Measurements from ENCODE around the gene CLBA1. TPM values are rescaled to one million over a fixed set of nuclear protein-coding genes. Genes with fewer than 3 reads are reported as not detected.
A peak's percentile ranks its signal among the peaks of the same experiment; 100 is the strongest.

The CLBA1 gene
- total and polyA plus RNA-seq, 2 experiments from 2014 or later: 7.7 to 10.4 TPM

DNA sequence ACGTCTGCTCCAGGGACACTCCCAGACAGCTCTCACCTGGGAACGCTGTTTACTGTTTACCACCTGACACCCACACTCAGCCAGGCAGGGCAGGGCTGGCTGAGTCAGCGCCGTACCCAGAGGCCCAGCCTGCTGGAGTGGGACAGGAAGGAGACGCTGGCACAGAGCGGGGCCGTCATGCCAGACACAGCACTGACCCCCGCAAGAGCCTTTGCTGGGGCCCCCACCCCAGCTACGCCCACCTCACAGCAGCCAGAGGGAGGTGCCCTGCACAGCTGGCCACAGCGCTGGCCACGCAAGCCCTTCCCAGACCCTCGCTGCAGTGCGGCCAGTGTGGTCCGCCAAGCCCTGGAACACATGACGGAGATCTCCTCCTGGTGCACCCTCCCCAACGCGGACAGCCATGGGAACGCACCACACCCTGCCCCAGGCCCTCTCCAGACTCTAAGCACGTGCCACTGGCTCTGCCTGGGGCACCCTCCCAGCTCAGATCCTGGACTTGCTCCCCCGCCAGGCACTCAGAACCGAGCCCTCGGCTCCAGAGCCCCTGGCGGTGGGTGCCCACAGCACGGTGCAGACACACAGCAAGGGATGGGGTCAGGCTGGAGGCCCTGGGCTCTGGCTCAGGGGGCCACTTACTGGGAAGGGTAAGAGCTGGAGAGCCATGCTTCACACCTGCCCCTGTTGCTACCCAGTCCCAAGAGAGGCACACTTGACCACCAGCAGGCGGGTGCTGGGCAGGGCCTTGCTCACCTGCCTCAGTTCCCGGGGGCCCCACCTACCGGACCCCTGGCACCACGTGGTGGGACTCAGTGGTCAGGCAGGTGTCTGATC lies 13.1 kb upstream of the CLBA1 start:
- TF ChIP-seq EZH2 (IDR thresholded peaks at IDR 0.05; ENCODE audit: insufficient read depth, poor library complexity, severe bottlenecking): no peak
- Histone ChIP-seq H3K9me2 (ENCODE audit: insufficient read depth) (no peaks in the 10 kb centered on the region), H4K20me1 (ENCODE audit: insufficient read depth) (no peaks in the 10 kb centered on the region), H3K9ac (peak overlapping the region; percentile 81), H3K27ac (peak overlapping the region; percentile 94), H3K9me3 (ENCODE audit: low read depth) (no peaks in the 10 kb centered on the region), H3K79me2 (ENCODE audit: insufficient read depth) (0 out of 2 replicates have a peak, but pooled peaks cover 11% of the 10 kb centered on the region), H3K27me3 (replicated peaks; ENCODE audit: insufficient read depth) (no peaks in the 10 kb centered on the region), H3K4me1 (ENCODE audit: insufficient read depth) (peaks cover 51% of the 10 kb centered on the region), H3F3A (ENCODE audit: insufficient read depth) (peaks cover 7% of the 10 kb centered on the region), H3K36me3 (ENCODE audit: low read depth) (no peaks in the 10 kb centered on the region), H3K4me2 (ENCODE audit: unreplicated experiment) (peak overlapping the region; percentile 53), H2AFZ (peak overlapping the region; percentile 51), H3K4me3 (peak overlapping the region; percentile 37; the same call in 1 of the 2 replicates)
- peak; percentile 87 for DNase-seq
- in situ Hi-C loops (cut with MboI): no loop called here
- WGBS, 2 experiments (ENCODE audit: low coverage in 1 of 2, low lambda C conversion rate in 2 of 2, missing lambda C conversion rate in 2 of 2): 7% methylated on average over 25 to 27 of the region's 28 CpGs

DNA sequence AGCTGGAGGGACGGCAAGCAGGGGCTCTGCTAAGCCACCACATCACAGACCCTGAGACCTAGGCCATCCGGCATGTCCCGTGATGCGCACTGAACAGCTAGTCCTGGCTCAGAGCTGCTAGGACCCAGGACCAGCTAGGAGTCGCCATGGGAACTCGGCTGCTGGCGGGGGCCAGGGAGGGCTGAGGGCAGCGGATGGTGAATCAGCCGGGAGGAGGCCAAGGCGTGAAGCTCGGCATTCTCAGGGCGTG lies 12.5 kb upstream of the CLBA1 start:
- Histone ChIP-seq H3K27me3 (replicated peaks; ENCODE audit: insufficient read depth) (no peaks in the 10 kb centered on the region), H2AFZ (peak overlapping the region; percentile 51), H3F3A (ENCODE audit: insufficient read depth) (peaks cover 7% of the 10 kb centered on the region), H3K9me3 (ENCODE audit: low read depth) (no peaks in the 10 kb centered on the region), H3K27ac (peak overlapping the region; percentile 94), H3K79me2 (ENCODE audit: insufficient read depth) (0 out of 2 replicates have a peak, but pooled peaks cover 5% of the 10 kb centered on the region), H3K9me2 (ENCODE audit: insufficient read depth) (no peaks in the 10 kb centered on the region), H3K4me3 (peak overlapping the region; percentile 37; the same call in 1 of the 2 replicates), H3K4me1 (ENCODE audit: insufficient read depth) (peaks cover 49% of the 10 kb centered on the region), H3K36me3 (ENCODE audit: low read depth) (no peaks in the 10 kb centered on the region), H3K9ac (peak overlapping the region; percentile 81), H3K4me2 (ENCODE audit: unreplicated experiment) (peak overlapping the region; percentile 53), H4K20me1 (ENCODE audit: insufficient read depth) (no peaks in the 10 kb centered on the region)
- DNase-seq: peak; percentile 100
- 0 to 1% methylated on average over 11 to 12 of the region's 12 CpGs for WGBS, 2 experiments (ENCODE audit: low coverage in 1 of 2, low lambda C conversion rate in 2 of 2, missing lambda C conversion rate in 2 of 2)
- TF ChIP-seq EZH2phosphoT487 (IDR thresholded peaks at IDR 0.05; ENCODE audit: insufficient read depth, low read depth): no peak
- TF ChIP-seq EZH2 (IDR thresholded peaks at IDR 0.05; ENCODE audit: insufficient read depth, poor library complexity, severe bottlenecking): no peak
- in situ Hi-C loops (cut with MboI): no loop called here

DNA sequence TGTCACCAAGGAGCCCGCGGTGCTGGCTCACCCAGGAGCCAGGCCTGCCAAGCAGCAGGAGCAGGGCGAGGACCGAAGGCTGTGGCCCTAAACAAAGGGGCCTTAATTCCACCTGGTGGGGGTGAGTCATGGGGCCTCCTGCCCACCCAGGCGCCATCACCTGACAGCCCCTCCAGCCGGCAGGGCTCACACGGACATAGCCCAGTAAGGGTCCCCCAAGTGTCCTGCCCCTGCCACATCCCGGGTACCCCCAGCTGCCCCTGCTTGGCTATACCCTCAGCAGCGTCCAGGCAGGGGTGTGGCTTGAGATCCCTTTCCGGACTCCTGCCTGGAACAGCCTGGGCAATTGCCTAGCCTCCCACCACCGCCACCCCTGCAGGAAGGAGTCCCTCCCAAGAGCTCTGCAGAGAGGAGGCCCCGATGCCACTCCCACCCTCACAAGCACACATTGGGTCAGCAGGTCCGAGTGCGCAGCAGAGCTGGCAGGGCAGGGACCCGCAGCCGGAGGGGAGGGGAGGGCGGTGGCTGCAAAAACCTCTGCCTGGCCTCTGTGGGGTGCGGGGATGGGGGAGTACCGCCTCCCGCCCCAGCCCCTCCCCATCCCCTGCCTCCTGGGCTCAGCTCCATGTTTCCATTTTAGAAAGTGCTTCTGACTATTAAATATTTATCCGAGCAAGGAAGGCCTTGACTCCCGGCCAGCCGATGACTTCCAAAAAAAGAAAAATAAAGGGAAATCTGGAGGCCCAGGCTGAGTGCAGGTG lies 12.0 kb upstream of the CLBA1 start:
- WGBS, 2 experiments (ENCODE audit: low coverage in 1 of 2, low lambda C conversion rate in 2 of 2, missing lambda C conversion rate in 2 of 2): 0 to 1% methylated on average over 9 to 20 of the region's 23 CpGs
- H4K20me1 ChIP-seq (ENCODE audit: insufficient read depth): no peaks in the 10 kb centered on the region
- H3K27ac ChIP-seq: peak overlapping the region; percentile 94
- H3K4me3 ChIP-seq: peak overlapping the region; percentile 1; the same call in 1 of the 2 replicates
- TF ChIP-seq EZH2 (IDR thresholded peaks at IDR 0.05; ENCODE audit: insufficient read depth, poor library complexity, severe bottlenecking): no peak
- TF ChIP-seq EZH2phosphoT487 (IDR thresholded peaks at IDR 0.05; ENCODE audit: insufficient read depth, low read depth): no peak
- H3K27me3 ChIP-seq (replicated peaks; ENCODE audit: insufficient read depth): no peaks in the 10 kb centered on the region
- peak overlapping the region; percentile 55 for H3K9ac ChIP-seq
- in situ Hi-C loops (cut with MboI): no loop called here
- 0 out of 2 replicates have a peak, but pooled peaks cover 5% of the 10 kb centered on the region for H3K79me2 ChIP-seq (ENCODE audit: insufficient read depth)
- H3K4me1 ChIP-seq (ENCODE audit: insufficient read depth): peaks cover 44% of the 10 kb centered on the region
- H3K36me3 ChIP-seq (ENCODE audit: low read depth): no peaks in the 10 kb centered on the region
- peaks cover 7% of the 10 kb centered on the region for H3F3A ChIP-seq (ENCODE audit: insufficient read depth)
- H2AFZ ChIP-seq: peak overlapping the region; percentile 14; the same call in 1 of the 2 replicates
- H3K9me2 ChIP-seq (ENCODE audit: insufficient read depth): no peaks in the 10 kb centered on the region
- peak overlapping the region; percentile 31 for H3K4me2 ChIP-seq (ENCODE audit: unreplicated experiment)
- peak; percentile 87 for DNase-seq
- no peaks in the 10 kb centered on the region for H3K9me3 ChIP-seq (ENCODE audit: low read depth)

DNA sequence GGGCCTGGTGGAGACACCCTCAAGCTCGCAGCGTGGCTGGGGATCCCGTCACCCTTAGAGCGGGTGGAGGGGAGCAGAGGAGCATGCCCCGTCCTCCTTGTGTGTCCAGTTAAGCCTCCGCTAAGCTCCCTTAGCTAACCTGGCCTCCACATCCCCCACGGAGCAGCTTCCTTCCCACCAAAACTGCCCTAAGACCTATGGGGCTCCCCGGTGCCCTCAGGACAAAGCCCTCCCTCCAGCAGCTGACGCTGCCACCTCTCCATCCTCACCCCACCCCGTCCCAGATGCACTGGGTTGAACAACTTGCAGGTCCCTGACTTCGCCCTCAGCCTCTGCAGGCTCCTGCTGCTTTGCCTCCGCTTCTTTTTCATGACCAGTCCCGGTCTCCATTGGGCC lies 11.4 kb upstream of the CLBA1 start:
- no peaks in the 10 kb centered on the region for H3K27me3 ChIP-seq (replicated peaks; ENCODE audit: insufficient read depth)
- H3K9me3 ChIP-seq (ENCODE audit: low read depth): no peaks in the 10 kb centered on the region
- H3F3A ChIP-seq (ENCODE audit: insufficient read depth): peaks cover 7% of the 10 kb centered on the region
- 0 out of 2 replicates have a peak, but pooled peaks cover 5% of the 10 kb centered on the region for H3K79me2 ChIP-seq (ENCODE audit: insufficient read depth)
- H3K4me1 ChIP-seq (ENCODE audit: insufficient read depth): peaks cover 38% of the 10 kb centered on the region
- no peaks in the 10 kb centered on the region for H3K36me3 ChIP-seq (ENCODE audit: low read depth)
- H3K27ac ChIP-seq: peak overlapping the region; percentile 94
- H3K9ac ChIP-seq: peak overlapping the region; percentile 55
- peak overlapping the region; percentile 14; the same call in 1 of the 2 replicates for H2AFZ ChIP-seq
- peak overlapping the region; percentile 31 for H3K4me2 ChIP-seq (ENCODE audit: unreplicated experiment)
- DNase-seq: no peak
- in situ Hi-C loops (cut with MboI): no loop called here
- H4K20me1 ChIP-seq (ENCODE audit: insufficient read depth): no peaks in the 10 kb centered on the region
- no peaks in the 10 kb centered on the region for H3K9me2 ChIP-seq (ENCODE audit: insufficient read depth)
- WGBS, 2 experiments (ENCODE audit: low coverage in 1 of 2, low lambda C conversion rate in 2 of 2, missing lambda C conversion rate in 2 of 2): 49 to 54% methylated on average over 12 to 13 of the region's 13 CpGs
- TF ChIP-seq EZH2phosphoT487 (IDR thresholded peaks at IDR 0.05; ENCODE audit: insufficient read depth, low read depth) (no peak), EZH2 (IDR thresholded peaks at IDR 0.05; ENCODE audit: insufficient read depth, poor library complexity, severe bottlenecking) (no peak)
- H3K4me3 ChIP-seq: peak overlapping the region; percentile 1; the same call in 1 of the 2 replicates

Measured in GM23248 (cell line).